GM12878 (cell line): ENCODE results near the gene FGD5. TPM values are rescaled to one million over a fixed set of nuclear protein-coding genes. Genes with fewer than 3 reads are reported as not detected.

ENCODE experiments used
- ATAC-seq: fragments of 200-7000 bp; cut with Tn5 transposase; 3 replicates; pipeline ENCODE4 v1.9.1; 2020; ENCODE audit warnings: mild to moderate bottlenecking, moderate library complexity
- BruUV-seq: library from RNA; stranded (reverse); fragments of 400-500 nt; replicated peaks from 2 replicates; lab custom pipeline; 2021; lab: Mats Ljungman, UMichigan
- CTCF ChIA-PET: fragments of 300-600 bp; sonication (Branson Sonifier 250); formaldehyde crosslinking; extraction: SDS; loops from one replicate; lab custom pipeline; 2021; ENCODE audit warnings: inconsistent platforms; lab: Yijun Ruan, JAX
- POLR2A ChIA-PET: fragments of 350-600 bp; formaldehyde crosslinking; extraction: SDS; loops from one replicate; lab custom pipeline; 2021; ENCODE audit warnings: inconsistent platforms; lab: Charles Lee
- RAD21 ChIA-PET: fragments of 300-600 bp; sonication (Branson Sonifier 250); formaldehyde crosslinking; loops from one replicate; lab custom pipeline; 2023; ENCODE audit warnings: antibody characterized with exemption; ENCODE audit not compliant: unreplicated experiment; lab: Charles Lee
- SMC1A ChIA-PET: fragments of 300-600 bp; sonication (Branson Sonifier 250); formaldehyde crosslinking; loops from one replicate; lab custom pipeline; 2023; ENCODE audit not compliant: unreplicated experiment, uncharacterized antibody; lab: Charles Lee
- DNase-seq: peaks from one replicate; pipeline ENCODE4 v3.0.0-alpha.2; 2011; ENCODE audit warnings: low read depth, low spot score
- FAIRE-seq: peaks from 3 replicates; lab custom pipeline; 2011; peaks lifted over from hg19 to GRCh38; lab: Jason Lieb, UNC
- H2AFZ ChIP-seq: 2 replicates; pipeline ENCODE4 v1.6.0; 2011; ENCODE audit warnings: low read depth, low read length, control low read depth; ENCODE audit not compliant: control insufficient read depth
- H3K27ac ChIP-seq: 2 replicates; pipeline ENCODE4 v1.5.1; 2011; ENCODE audit warnings: control low read depth; ENCODE audit not compliant: control insufficient read depth, insufficient read depth
- H3K27me3 ChIP-seq, 2 experiments: replicated peaks in 1 of 2; 2 replicates each; pipeline versions ENCODE4 v1.6.0 to v1.6.1; 2011; ENCODE audit warnings: low read length in 1 of 2; ENCODE audit not compliant: control insufficient read depth in 2 of 2, insufficient read depth in 2 of 2
- H3K36me3 ChIP-seq, 2 experiments: 2 replicates each; pipeline ENCODE4 v1.5.1; 2011; ENCODE audit warnings: low read length in 1 of 2; ENCODE audit not compliant: control insufficient read depth in 2 of 2, insufficient read depth in 2 of 2
- H3K4me1 ChIP-seq: 2 replicates; pipeline ENCODE4 v1.6.1; 2011; ENCODE audit warnings: mild to moderate bottlenecking, low read length, moderate library complexity, mixed read lengths; ENCODE audit not compliant: control insufficient read depth, insufficient read depth
- H3K4me2 ChIP-seq: 2 replicates; pipeline ENCODE4 v1.6.0; 2011; ENCODE audit warnings: control low read depth; ENCODE audit not compliant: control insufficient read depth, insufficient read depth
- H3K4me3 ChIP-seq: fragments of 200-600 bp; sonication (generic); 2 replicates; pipeline ENCODE4 v1.5.1; 2016
- H3K79me2 ChIP-seq: 2 replicates; pipeline ENCODE4 v1.6.0; 2011; ENCODE audit warnings: low read length; ENCODE audit not compliant: control insufficient read depth, insufficient read depth
- H3K9ac ChIP-seq: 2 replicates; pipeline ENCODE4 v1.8.0; 2011; ENCODE audit warnings: low read length, control low read depth, mixed read lengths; ENCODE audit not compliant: control insufficient read depth, insufficient read depth
- H3K9me3 ChIP-seq: replicated peaks from 3 replicates; pipeline ENCODE4 v1.5.1; 2011; ENCODE audit warnings: mild to moderate bottlenecking, low read length; ENCODE audit not compliant: control insufficient read depth, insufficient read depth
- H4K20me1 ChIP-seq: 2 replicates; pipeline ENCODE4 v1.6.0; 2011; ENCODE audit not compliant: control insufficient read depth, insufficient read depth
- BHLHE40 ChIP-seq, 2 experiments: fragments of 450-650 bp in 1 of 2; IDR thresholded peaks; 2 replicates each; pipeline ENCODE4 v1.6.1; 2011 to 2017; ENCODE audit warnings: low read depth in 2 of 2, borderline replicate concordance in 1 of 2, improper control_type of control experiment in 1 of 2, low read length in 1 of 2, mild to moderate bottlenecking in 1 of 2
- EED ChIP-seq: sonication (generic); IDR thresholded peaks from 2 replicates; pipeline ENCODE4 v1.6.1; 2016; ENCODE audit warnings: antibody characterized with exemption, low read depth
- EGR1 ChIP-seq, 2 experiments: IDR thresholded peaks; 1 replicate in 1 of 2; 2 replicates in 1 of 2; pipeline ENCODE4 v1.6.1; 2011 to 2012; ENCODE audit warnings: low read depth in 2 of 2, low read length in 2 of 2, borderline replicate concordance in 1 of 2, mild to moderate bottlenecking in 1 of 2, moderate library complexity in 1 of 2
- IKZF1 ChIP-seq: fragments of 450-650 bp; conservative IDR thresholded peaks from 2 replicates; pipeline ENCODE4 v1.6.1; 2017; ENCODE audit warnings: antibody characterized with exemption, mild to moderate bottlenecking
- MTA2 ChIP-seq: fragments of 450-650 bp; IDR thresholded peaks from 2 replicates; pipeline ENCODE4 v1.6.1; 2016; ENCODE audit warnings: low read depth, mild to moderate bottlenecking, moderate library complexity
- MTA3 ChIP-seq: IDR thresholded peaks from 2 replicates; pipeline ENCODE4 v1.6.1; 2012; ENCODE audit warnings: low read length, inconsistent platforms, borderline replicate concordance
- NR2C1 ChIP-seq: fragments of 450-650 bp; IDR thresholded peaks from 2 replicates; pipeline ENCODE4 v1.6.1; 2017; ENCODE audit warnings: antibody characterized with exemption, mild to moderate bottlenecking, moderate library complexity
- PAX8 ChIP-seq: fragments of 450-650 bp; IDR thresholded peaks from 2 replicates; pipeline ENCODE4 v1.6.1; 2017; ENCODE audit warnings: mild to moderate bottlenecking, moderate library complexity
- POLR2AphosphoS2 ChIP-seq: IDR thresholded peaks from 2 replicates; pipeline ENCODE4 v1.6.1; 2011; ENCODE audit warnings: low read depth, mild to moderate bottlenecking, low read length, improper control_type of control experiment, moderate library complexity
- RUNX3 ChIP-seq: IDR thresholded peaks from 2 replicates; pipeline ENCODE4 v1.6.1; 2012; ENCODE audit warnings: low read length, inconsistent platforms
- SIN3A ChIP-seq: IDR thresholded peaks from 2 replicates; pipeline ENCODE4 v1.6.1; 2012; ENCODE audit warnings: low read depth, low read length, improper control_type of control experiment
- ZBED1 ChIP-seq: IDR thresholded peaks from 2 replicates; pipeline ENCODE4 v1.6.1; 2016; ENCODE audit warnings: borderline replicate concordance
- ZNF384 ChIP-seq: IDR thresholded peaks from 2 replicates; pipeline ENCODE4 v1.6.1; 2012; ENCODE audit warnings: low read depth, mild to moderate bottlenecking, low read length, improper control_type of control experiment, borderline replicate concordance
- WGBS: methylation state at CpG from one replicate; pipeline ENCODE4 v1.1.6; 2016; ENCODE audit warnings: low lambda C conversion rate; ENCODE audit not compliant: insufficient replicate concordance, insufficient coverage; ENCODE audit errors: missing lambda C conversion rate; 5-methylcytosine and 5-hydroxymethylcytosine counted together
- in situ Hi-C: fragments of 300-500 bp; cut with MboI; formaldehyde crosslinking; loops from 9 replicates; pipeline ENCODE4 v1.14.3; 2018; ENCODE audit warnings: mixed read lengths
- intact Hi-C: fragments of 100-400 bp; cut with micrococcal nuclease; formaldehyde crosslinking; loops from one replicate; pipeline ENCODE4 v1.14.2; 2022; ENCODE audit not compliant: unreplicated experiment
- polyA plus RNA-seq, 11 experiments: library from polyadenylated mRNA; depleted of rRNA in 4 of 11; unstranded in 6 of 11; stranded (reverse) in 5 of 11; fragments of >200 nt; fragmentation: Nextera tagmentation in 4 of 11; fragmentation: Illumina TruSeq in 1 of 11; extraction: Ambion mirVana in 4 of 11; extraction: Trizol in 1 of 11; gene quantifications; 1 replicate in 1 of 11; 2 replicates in 10 of 11; pipeline versions ENCODE4 v1.2.1 to v1.2.3, GENCODE V29; 2011 to 2016; ENCODE audit warnings: inconsistent platforms in 2 of 11, missing spikeins in 2 of 11, low read depth in 1 of 11
- total RNA-seq, 4 experiments: library from RNA; depleted of rRNA in 3 of 4; stranded (reverse); fragments of >200 nt in 3 of 4; fragmentation: Illumina TruSeq in 1 of 4; extraction: Trizol in 1 of 4; gene quantifications; 2 replicates each; pipeline versions ENCODE4 v1.2.1 to v1.2.3, GENCODE V29; 2013 to 2021
- TF ChIP-seq, protein P1 (sequence below): fragments of 450-650 bp; IDR thresholded peaks from 2 replicates; pipeline ENCODE4 v1.6.1; 2017; ENCODE audit warnings: low read depth, mild to moderate bottlenecking, moderate library complexity
- TF ChIP-seq, protein P2 (sequence below): fragments of 450-650 bp; IDR thresholded peaks from 2 replicates; pipeline ENCODE4 v1.6.1; 2018; ENCODE audit warnings: borderline replicate concordance, mild to moderate bottlenecking; ENCODE audit not compliant: partially characterized antibody
- TF ChIP-seq, protein P3 (sequence below): fragments of 150-350 bp; IDR thresholded peaks from 2 replicates; pipeline ENCODE4 v1.6.1; 2014; ENCODE audit warnings: mild to moderate bottlenecking, low read depth, low read length
- TF ChIP-seq, protein P4 (sequence below): fragments of 450-650 bp; conservative IDR thresholded peaks from 2 replicates; pipeline ENCODE4 v1.6.1; 2017; ENCODE audit warnings: mild to moderate bottlenecking, moderate library complexity

FGD5 gene
- total and polyA plus RNA-seq, 10 of the 15 experiments (the other 5 are each of a cell fraction or from before 2014, with no cell fraction given): 0.03 to 0.13 (median 0.11) TPM; not detected in 3

DNA sequence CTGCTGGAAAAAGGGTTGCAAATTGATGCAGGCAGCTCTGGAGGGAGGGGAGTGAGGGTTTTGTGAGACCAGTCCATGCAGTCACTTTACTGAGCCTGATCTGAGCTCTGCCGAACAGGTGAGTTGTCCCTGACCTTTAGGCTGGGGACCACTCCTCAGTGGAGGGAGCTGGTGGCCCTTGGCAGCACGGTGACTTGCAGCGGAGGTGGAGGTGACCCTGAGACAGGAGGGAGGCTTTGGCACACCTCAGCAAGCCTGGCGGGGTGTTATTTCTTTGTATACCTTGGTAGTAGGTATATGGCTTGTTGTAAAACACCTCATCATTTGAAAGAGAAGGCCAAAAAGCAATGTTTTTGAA lies 43.5 kb downstream of the FGD5 start:
- no TSS peak for BruUV-seq
- no peaks in the 10 kb centered on the region for H3K79me2 ChIP-seq
- no peak overlapping the region for H3K27ac ChIP-seq
- ChIA-PET CTCF (interaction anchor here (1.3 kb wide), 1 partner anchor 13 kb away, joined by 4 read pairs; no protein-coding TSS in a partner anchor), SMC1A (interaction anchor here (1.5 kb wide), 1 partner anchor 72 kb away, joined by 5 read pairs; no protein-coding TSS in a partner anchor), RAD21 (no interaction called here), POLR2A (no interaction called here)
- no peaks in the 10 kb centered on the region for H3K36me3 ChIP-seq
- peaks cover 0 to 3% of the 10 kb centered on the region in 2 experiments; a peak in 2 of 4 replicates for H3K27me3 ChIP-seq
- intact Hi-C loops: no loop called here
- H4K20me1 ChIP-seq: no peaks in the 10 kb centered on the region
- DNase-seq (no peak), ATAC-seq (no peak), FAIRE-seq (no peak)
- no peaks in the 10 kb centered on the region for H3K4me1 ChIP-seq
- H3K9ac ChIP-seq: no peak overlapping the region
- 31% methylated on average over 4 of the region's 4 CpGs for WGBS
- no peak overlapping the region for H2AFZ ChIP-seq
- in situ Hi-C loops: no loop called here
- no peak overlapping the region for H3K4me3 ChIP-seq
- H3K4me2 ChIP-seq: no peak overlapping the region
- H3K9me3 ChIP-seq: no peaks in the 10 kb centered on the region
- TF ChIP-seq RUNX3 (no peak), IKZF1 (no peak), NR2C1 (no peak), MTA3 (no peak), EED (no peak), PAX8 (no peak), ZNF384 (no peak), MTA2 (no peak), POLR2AphosphoS2 (no peak), EGR1 (IDR thresholded peaks at IDR 0.05; ENCODE audit: borderline replicate concordance in 1 of 2, low read depth in 2 of 2, low read length in 2 of 2) (no peak), BHLHE40 (IDR thresholded peaks at IDR 0.05; ENCODE audit: borderline replicate concordance in 1 of 2, low read depth in 2 of 2, low read length in 1 of 2) (no peak), SIN3A (no peak), ZBED1 (no peak)
- TF ChIP-seq, protein P1, sequence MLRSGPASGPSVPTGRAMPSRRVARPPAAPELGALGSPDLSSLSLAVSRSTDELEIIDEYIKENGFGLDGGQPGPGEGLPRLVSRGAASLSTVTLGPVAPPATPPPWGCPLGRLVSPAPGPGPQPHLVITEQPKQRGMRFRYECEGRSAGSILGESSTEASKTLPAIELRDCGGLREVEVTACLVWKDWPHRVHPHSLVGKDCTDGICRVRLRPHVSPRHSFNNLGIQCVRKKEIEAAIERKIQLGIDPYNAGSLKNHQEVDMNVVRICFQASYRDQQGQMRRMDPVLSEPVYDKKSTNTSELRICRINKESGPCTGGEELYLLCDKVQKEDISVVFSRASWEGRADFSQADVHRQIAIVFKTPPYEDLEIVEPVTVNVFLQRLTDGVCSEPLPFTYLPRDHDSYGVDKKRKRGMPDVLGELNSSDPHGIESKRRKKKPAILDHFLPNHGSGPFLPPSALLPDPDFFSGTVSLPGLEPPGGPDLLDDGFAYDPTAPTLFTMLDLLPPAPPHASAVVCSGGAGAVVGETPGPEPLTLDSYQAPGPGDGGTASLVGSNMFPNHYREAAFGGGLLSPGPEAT: no peak
- TF ChIP-seq, protein P2, sequence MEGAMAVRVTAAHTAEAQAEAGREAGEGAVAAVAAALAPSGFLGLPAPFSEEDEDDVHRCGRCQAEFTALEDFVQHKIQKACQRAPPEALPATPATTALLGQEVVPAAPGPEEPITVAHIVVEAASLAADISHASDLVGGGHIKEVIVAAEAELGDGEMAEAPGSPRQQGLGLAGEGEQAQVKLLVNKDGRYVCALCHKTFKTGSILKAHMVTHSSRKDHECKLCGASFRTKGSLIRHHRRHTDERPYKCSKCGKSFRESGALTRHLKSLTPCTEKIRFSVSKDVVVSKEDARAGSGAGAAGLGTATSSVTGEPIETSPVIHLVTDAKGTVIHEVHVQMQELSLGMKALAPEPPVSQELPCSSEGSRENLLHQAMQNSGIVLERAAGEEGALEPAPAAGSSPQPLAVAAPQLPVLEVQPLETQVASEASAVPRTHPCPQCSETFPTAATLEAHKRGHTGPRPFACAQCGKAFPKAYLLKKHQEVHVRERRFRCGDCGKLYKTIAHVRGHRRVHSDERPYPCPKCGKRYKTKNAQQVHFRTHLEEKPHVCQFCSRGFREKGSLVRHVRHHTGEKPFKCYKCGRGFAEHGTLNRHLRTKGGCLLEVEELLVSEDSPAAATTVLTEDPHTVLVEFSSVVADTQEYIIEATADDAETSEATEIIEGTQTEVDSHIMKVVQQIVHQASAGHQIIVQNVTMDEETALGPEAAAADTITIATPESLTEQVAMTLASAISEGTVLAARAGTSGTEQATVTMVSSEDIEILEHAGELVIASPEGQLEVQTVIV: no peak
- TF ChIP-seq, protein P3, sequence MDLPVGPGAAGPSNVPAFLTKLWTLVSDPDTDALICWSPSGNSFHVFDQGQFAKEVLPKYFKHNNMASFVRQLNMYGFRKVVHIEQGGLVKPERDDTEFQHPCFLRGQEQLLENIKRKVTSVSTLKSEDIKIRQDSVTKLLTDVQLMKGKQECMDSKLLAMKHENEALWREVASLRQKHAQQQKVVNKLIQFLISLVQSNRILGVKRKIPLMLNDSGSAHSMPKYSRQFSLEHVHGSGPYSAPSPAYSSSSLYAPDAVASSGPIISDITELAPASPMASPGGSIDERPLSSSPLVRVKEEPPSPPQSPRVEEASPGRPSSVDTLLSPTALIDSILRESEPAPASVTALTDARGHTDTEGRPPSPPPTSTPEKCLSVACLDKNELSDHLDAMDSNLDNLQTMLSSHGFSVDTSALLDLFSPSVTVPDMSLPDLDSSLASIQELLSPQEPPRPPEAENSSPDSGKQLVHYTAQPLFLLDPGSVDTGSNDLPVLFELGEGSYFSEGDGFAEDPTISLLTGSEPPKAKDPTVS: no peak
- TF ChIP-seq, protein P4, sequence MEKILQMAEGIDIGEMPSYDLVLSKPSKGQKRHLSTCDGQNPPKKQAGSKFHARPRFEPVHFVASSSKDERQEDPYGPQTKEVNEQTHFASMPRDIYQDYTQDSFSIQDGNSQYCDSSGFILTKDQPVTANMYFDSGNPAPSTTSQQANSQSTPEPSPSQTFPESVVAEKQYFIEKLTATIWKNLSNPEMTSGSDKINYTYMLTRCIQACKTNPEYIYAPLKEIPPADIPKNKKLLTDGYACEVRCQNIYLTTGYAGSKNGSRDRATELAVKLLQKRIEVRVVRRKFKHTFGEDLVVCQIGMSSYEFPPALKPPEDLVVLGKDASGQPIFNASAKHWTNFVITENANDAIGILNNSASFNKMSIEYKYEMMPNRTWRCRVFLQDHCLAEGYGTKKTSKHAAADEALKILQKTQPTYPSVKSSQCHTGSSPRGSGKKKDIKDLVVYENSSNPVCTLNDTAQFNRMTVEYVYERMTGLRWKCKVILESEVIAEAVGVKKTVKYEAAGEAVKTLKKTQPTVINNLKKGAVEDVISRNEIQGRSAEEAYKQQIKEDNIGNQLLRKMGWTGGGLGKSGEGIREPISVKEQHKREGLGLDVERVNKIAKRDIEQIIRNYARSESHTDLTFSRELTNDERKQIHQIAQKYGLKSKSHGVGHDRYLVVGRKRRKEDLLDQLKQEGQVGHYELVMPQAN: no peak
